Upper lobe of left lung (tissue), 6 donors: ENCODE measurements around the gene THAP4. TPM values are rescaled to one million over a fixed set of nuclear protein-coding genes. Genes with fewer than 3 reads are reported as not detected.

Source experiments
- ATAC-seq, 2 donors: fragments of 200-7000 bp; cut with Tn5 transposase; one replicate each; pipeline ENCODE4 v1.9.1; 2022; ENCODE audit warnings: mild to moderate bottlenecking in 2 of 2, moderate library complexity in 2 of 2; ENCODE audit not compliant: low FRiP score in 2 of 2
- DNase-seq, 2 donors: peaks; one replicate each; pipeline ENCODE4 v3.0.0-alpha.2; 2019 to 2020
- H3K27ac ChIP-seq, 4 donors: fragments of 200-600 bp; sonication (generic); one replicate each; pipeline ENCODE4 v1.5.1; 2016 to 2019
- H3K27me3 ChIP-seq, 4 donors: fragments of 200-600 bp; sonication (generic); one replicate each; pipeline ENCODE4 v1.5.1; 2017 to 2019
- H3K36me3 ChIP-seq, 4 donors: fragments of 200-600 bp; sonication (generic); one replicate each; pipeline ENCODE4 v1.5.1; 2016 to 2019
- H3K4me1 ChIP-seq, 4 donors: fragments of 200-600 bp; sonication (generic); one replicate each; pipeline ENCODE4 v1.5.1; 2018 to 2019
- H3K4me3 ChIP-seq, 4 donors: fragments of 200-600 bp; sonication (generic); one replicate each; pipeline ENCODE4 v1.5.1; 2017 to 2019; ENCODE audit warnings: mild to moderate bottlenecking in 2 of 4, moderate library complexity in 1 of 4
- H3K9me3 ChIP-seq, 4 donors: fragments of 200-600 bp; sonication (generic); one replicate each; pipeline ENCODE4 v1.5.1; 2018 to 2019
- CTCF ChIP-seq, 6 experiments: fragments of 450-650 bp in 4 of 6; fragments of 200-600 bp in 2 of 6; sonication (generic) in 2 of 6; IDR thresholded peaks; one replicate each; pipeline ENCODE4 v1.5.1; 2016 to 2019; ENCODE audit warnings: antibody characterized with exemption in 6 of 6
- EP300 ChIP-seq, 4 donors: sonication (generic); formaldehyde crosslinking; IDR thresholded peaks; one replicate each; pipeline ENCODE4 v1.5.1; 2017; ENCODE audit warnings: antibody characterized with exemption in 4 of 4, control low read depth in 2 of 4
- POLR2A ChIP-seq, 4 donors: fragments of 450-650 bp; IDR thresholded peaks; one replicate each; pipeline ENCODE4 v1.5.1; 2016 to 2017; ENCODE audit warnings: antibody characterized with exemption in 4 of 4, mild to moderate bottlenecking in 2 of 4
- POLR2AphosphoS5 ChIP-seq, 2 donors: sonication (generic); formaldehyde crosslinking; IDR thresholded peaks; one replicate each; pipeline ENCODE4 v1.5.1; 2017; ENCODE audit warnings: antibody characterized with exemption in 2 of 2
- WGBS, 2 donors: methylation state at CpG; one replicate each; pipeline ENCODE4 v1.1.5; 2017 to 2018; 5-methylcytosine and 5-hydroxymethylcytosine counted together
- total RNA-seq, 6 donors: library from RNA; depleted of rRNA in 4 of 6; stranded (reverse); fragments of >200 nt in 4 of 6; gene quantifications; one replicate each; pipeline versions ENCODE4 v1.1.0 to v1.2.1, GENCODE V29; 2016 to 2021
- donor health status: DM: no; HTN: no; CAD: no; lungs with moderate emphysema.
- donor health status: DM: no; HTN: yes; CAD: no; lungs with severe emphysema.

Gene THAP4
- total RNA-seq, 6 donors from 2014 or later = 36.6 to 85.9 (median 48.1) TPM

- peak in 1 of 2 donors; percentile 57 for ATAC-seq
- no peaks in the 10 kb centered on the region for H3K9me3 ChIP-seq
- DNase-seq = peak in 1 of 2 donors; percentile 89
- peak overlapping the region; percentile 58 to 95 (median 76) for H3K4me3 ChIP-seq
- H3K36me3 ChIP-seq = peaks cover 0 to 7% (median 3%) of the 10 kb centered on the region in 4 donors
- 17% methylated on average over 38 of the region's 78 CpGs; no CpG with 5 or more reads in 1 of the 2 donors for WGBS, 2 donors
- peak overlapping the region; percentile 61 to 86 (median 80) for H3K27ac ChIP-seq
- TF ChIP-seq POLR2AphosphoS5 (IDR thresholded peaks at IDR 0.05) = no peak
- no peak for TF ChIP-seq POLR2A (IDR thresholded peaks at IDR 0.05)
- TF ChIP-seq CTCF (IDR thresholded peaks at IDR 0.05) = peak in 1 of 6 experiments; percentile 5
- no peak for TF ChIP-seq EP300 (IDR thresholded peaks at IDR 0.05)
- peaks cover 32 to 63% (median 38%) of the 10 kb centered on the region in 4 donors for H3K4me1 ChIP-seq
- peaks cover 0 to 10% (median 0%) of the 10 kb centered on the region in 4 donors for H3K27me3 ChIP-seq
These were observed 77.4 kb downstream of the THAP4 start for GRCh38 chr2:241559323-241560161.

GRCh38 chr2:241558532-241559322, 78.2 kb downstream of the THAP4 start, which contains the start of gene BOK:
TSS of gene BOK (plus strand) at chr2:241558745. CDS start at chr2:241559484, 739 bp downstream.
- Histone ChIP-seq H3K36me3 (peaks cover 0 to 7% (median 3%) of the 10 kb centered on the region in 4 donors), H3K4me1 (peaks cover 32 to 62% (median 44%) of the 10 kb centered on the region in 4 donors), H3K27ac (peak within 1 kb of the TSS; percentile 61 to 86 (median 80)), H3K27me3 (peaks cover 0 to 10% (median 0%) of the 10 kb centered on the region in 4 donors), H3K9me3 (no peaks in the 10 kb centered on the region), H3K4me3 (peak within 1 kb of the TSS; percentile 58 to 95 (median 76))
- ATAC-seq = peak in 1 of 2 donors; percentile 74
- TF ChIP-seq POLR2AphosphoS5 (IDR thresholded peaks at IDR 0.05) (no peak), EP300 (IDR thresholded peaks at IDR 0.05) (no peak), POLR2A (IDR thresholded peaks at IDR 0.05) (peak in 2 of 4 donors; percentile 28 to 37), CTCF (IDR thresholded peaks at IDR 0.05) (peak in 1 of 6 experiments; percentile 9)
- peak; percentile 79 to 93 for DNase-seq
- WGBS, 2 donors = 1 to 4% methylated on average over 26 to 57 of the region's 98 CpGs

GRCh38 chr2:241556746-241557145, 80.2 kb downstream of the THAP4 start:
- Histone ChIP-seq H3K9me3 (no peaks in the 10 kb centered on the region), H3K27ac (no peak overlapping the region), H3K4me1 (peaks cover 22 to 63% (median 47%) of the 10 kb centered on the region in 4 donors), H3K27me3 (peaks cover 0 to 10% (median 0%) of the 10 kb centered on the region in 4 donors), H3K4me3 (no peak overlapping the region), H3K36me3 (no peaks in the 10 kb centered on the region)
- DNase-seq (no peak), ATAC-seq (no peak)
- TF ChIP-seq POLR2A (IDR thresholded peaks at IDR 0.05) (no peak), CTCF (IDR thresholded peaks at IDR 0.05) (no peak), EP300 (IDR thresholded peaks at IDR 0.05) (no peak), POLR2AphosphoS5 (IDR thresholded peaks at IDR 0.05) (no peak)

GRCh38 chr2:241555711-241556110, 81.2 kb downstream of the THAP4 start:
- H3K4me3 ChIP-seq = no peak overlapping the region
- no peaks in the 10 kb centered on the region for H3K36me3 ChIP-seq
- H3K27me3 ChIP-seq = peaks cover 0 to 10% (median 0%) of the 10 kb centered on the region in 4 donors
- H3K27ac ChIP-seq = peak overlapping the region in 3 of 4 donors; percentile 21 to 61 (median 51)
- peaks cover 26 to 65% (median 49%) of the 10 kb centered on the region in 4 donors for H3K4me1 ChIP-seq
- TF ChIP-seq POLR2A (IDR thresholded peaks at IDR 0.05) (no peak), POLR2AphosphoS5 (IDR thresholded peaks at IDR 0.05) (no peak)
- no peak for ATAC-seq
- no peak for DNase-seq
- WGBS, 2 donors = 34 to 50% methylated on average over 3 of the region's 3 CpGs
- H3K9me3 ChIP-seq = no peaks in the 10 kb centered on the region
